Epithelial cell of proximal tubule (primary cell): Measurements from ENCODE around the gene GIGYF2. TPM values are rescaled to one million over a fixed set of nuclear protein-coding genes. Genes with fewer than 3 reads are reported as not detected.

Experiments
- DNase-seq: peaks from one replicate; pipeline ENCODE4 v3.0.0-alpha.2; 2011; ENCODE audit warnings: low read depth
- H3K4me3 ChIP-seq: 2 replicates; pipeline ENCODE4 v1.5.1; 2011; ENCODE audit warnings: low read depth, mild to moderate bottlenecking, low read length
- CTCF ChIP-seq: conservative IDR thresholded peaks from 2 replicates; pipeline ENCODE4 v1.5.1; 2012; ENCODE audit warnings: low read depth, mild to moderate bottlenecking, low read length
- total RNA-seq: library from RNA; depleted of rRNA; stranded (reverse); fragments of >200 nt; gene quantifications from 2 replicates; pipeline ENCODE4 v1.2.3, GENCODE V29; 2015

GIGYF2 gene
- total RNA-seq, 1 donor from 2014 or later: 24.0 TPM

GRCh38 chr2:232749331-232749730 is 52.2 kb downstream of the GIGYF2 start:
- no peak overlapping the region for H3K4me3 ChIP-seq
- DNase-seq: no peak
- no peak for TF ChIP-seq CTCF

- TF ChIP-seq CTCF: no peak
- DNase-seq: no peak
- H3K4me3 ChIP-seq: no peak overlapping the region
Measured at GRCh38 chr2:232750135-232750671, 53.1 kb downstream of the GIGYF2 start.

- no peak overlapping the region for H3K4me3 ChIP-seq
- TF ChIP-seq CTCF: no peak
- DNase-seq: peak; percentile 31
Measured at GRCh38 chr2:232757905-232758304, 60.8 kb downstream of the GIGYF2 start.

GRCh38 chr2:232761301-232761907 is 64.3 kb downstream of the GIGYF2 start:
- TF ChIP-seq CTCF: peak; percentile 81
- DNase-seq: no peak
- H3K4me3 ChIP-seq: no peak overlapping the region

GRCh38 chr2:232767866-232768265 is 70.7 kb downstream of the GIGYF2 start:
- DNase-seq: no peak
- H3K4me3 ChIP-seq: no peak overlapping the region
- TF ChIP-seq CTCF: no peak

GRCh38 chr2:232770207-232770606 is 73.1 kb downstream of the GIGYF2 start:
- H3K4me3 ChIP-seq: no peak overlapping the region
- no peak for DNase-seq
- TF ChIP-seq CTCF: no peak

- DNase-seq: no peak
Measured at GRCh38 chr2:232771870-232772269, 74.7 kb downstream of the GIGYF2 start.

More at GRCh38 chr2:232771870-232772269, 74.7 kb downstream of the GIGYF2 start:
- no peak for TF ChIP-seq CTCF
- H3K4me3 ChIP-seq: no peak overlapping the region
